ENCODE measurements around the gene PARD3B.

The PARD3B gene

GRCh38 chr2:204571911-204572310, 26.6 kb downstream of the PARD3B start:
- no peak for DNase-seq (ENCODE audit: low read depth)
- H3K4me3 ChIP-seq (ENCODE audit: low read depth, low read length), result no peak overlapping the region
- no peak for TF ChIP-seq CTCF (IDR thresholded peaks at IDR 0.05; ENCODE audit: insufficient read depth, low read depth, low read length, missing control alignments)

- H3K4me3 ChIP-seq (ENCODE audit: low read depth, low read length), result no peak overlapping the region
- no peak for DNase-seq (ENCODE audit: low read depth)
- TF ChIP-seq CTCF (IDR thresholded peaks at IDR 0.05; ENCODE audit: insufficient read depth, low read depth, low read length, missing control alignments), result no peak
Measured at GRCh38 chr2:204573221-204573620, 27.9 kb downstream of the PARD3B start.

DNA sequence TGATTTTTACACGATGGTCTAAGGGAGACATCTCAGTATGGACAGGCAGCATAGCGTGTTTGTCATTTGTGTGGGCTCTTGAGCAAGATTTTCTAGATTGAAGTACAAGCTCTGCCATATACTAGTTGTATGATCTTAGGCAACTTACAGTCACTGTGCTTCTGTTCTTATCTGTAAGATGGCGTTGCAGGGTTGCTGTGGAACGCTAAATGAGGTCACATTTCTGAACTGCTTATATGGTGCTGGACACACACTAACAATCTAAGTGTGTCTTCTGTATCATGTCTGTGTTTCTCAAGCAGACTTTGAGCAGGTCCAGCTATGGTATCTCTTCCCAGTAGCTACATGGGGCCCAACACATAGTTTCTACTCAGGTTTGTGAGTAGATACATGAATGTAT, 29.2 kb downstream of the PARD3B start:
- no peak for TF ChIP-seq CTCF (IDR thresholded peaks at IDR 0.05; ENCODE audit: insufficient read depth, low read depth, low read length, missing control alignments)
- H3K4me3 ChIP-seq (ENCODE audit: low read depth, low read length), result no peak overlapping the region
- DNase-seq (ENCODE audit: low read depth), result no peak

- no peak for TF ChIP-seq CTCF (IDR thresholded peaks at IDR 0.05; ENCODE audit: insufficient read depth, low read depth, low read length, missing control alignments)
- no peak for DNase-seq (ENCODE audit: low read depth)
- no peak overlapping the region for H3K4me3 ChIP-seq (ENCODE audit: low read depth, low read length)
Measured at GRCh38 chr2:204575463-204575862, 30.2 kb downstream of the PARD3B start.

DNA sequence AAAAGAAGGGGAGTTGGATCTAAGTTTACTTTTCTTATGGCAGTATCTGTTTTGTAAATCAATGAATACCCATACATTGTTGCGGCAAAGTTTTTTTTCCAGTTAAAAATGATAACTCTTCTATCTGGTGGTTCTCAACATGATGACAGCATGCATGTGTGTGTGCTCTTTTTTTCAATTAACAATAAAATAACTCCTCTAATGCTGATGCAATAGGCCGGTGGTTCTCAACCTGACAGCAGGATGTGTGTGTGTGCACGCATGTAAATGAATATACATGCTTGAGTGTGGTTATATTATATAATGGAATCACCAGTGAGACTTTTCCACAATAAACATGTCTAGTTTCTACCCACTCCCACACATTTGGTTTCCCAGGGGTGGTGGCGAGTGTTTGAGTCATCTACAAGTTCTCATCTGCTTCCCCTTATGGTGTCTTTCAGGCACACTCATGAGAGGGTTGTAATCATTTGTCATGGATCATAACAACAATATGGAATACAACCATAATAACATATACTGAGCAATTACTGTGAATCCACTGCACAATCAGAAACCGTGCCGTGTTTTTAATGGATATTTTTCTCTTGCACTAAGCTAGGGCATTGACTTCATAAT, 31.2 kb downstream of the PARD3B start:
- DNase-seq (ENCODE audit: low read depth), result no peak
- no peak overlapping the region for H3K4me3 ChIP-seq (ENCODE audit: low read depth, low read length)

GRCh38 chr2:204578928-204579598, 33.8 kb downstream of the PARD3B start:
- no peak for DNase-seq (ENCODE audit: low read depth)
- H3K4me3 ChIP-seq (ENCODE audit: low read depth, low read length), result no peak overlapping the region
- TF ChIP-seq CTCF (IDR thresholded peaks at IDR 0.05; ENCODE audit: insufficient read depth, low read depth, low read length, missing control alignments), result no peak

More for the DNA sequence above, 31.2 kb downstream of the PARD3B start:
- no peak for TF ChIP-seq CTCF (IDR thresholded peaks at IDR 0.05; ENCODE audit: insufficient read depth, low read depth, low read length, missing control alignments)

GRCh38 chr2:204581946-204582345, 36.7 kb downstream of the PARD3B start:
- no peak for DNase-seq (ENCODE audit: low read depth)
- TF ChIP-seq CTCF (IDR thresholded peaks at IDR 0.05; ENCODE audit: insufficient read depth, low read depth, low read length, missing control alignments), result no peak
- no peak overlapping the region for H3K4me3 ChIP-seq (ENCODE audit: low read depth, low read length)

Measured in GM12865 (cell line).